Measurements from ENCODE around the gene ADGRG1. TPM values are rescaled to one million over a fixed set of nuclear protein-coding genes. Genes with fewer than 3 reads are reported as not detected.

The ADGRG1 gene
- total and polyA plus RNA-seq, 12 donors, result 11.1 to 46.3 (median 19.0) TPM

GRCh38 chr16:57624806-57625500 is 3.5 kb upstream of the ADGRG1 start:
- WGBS, 2 donors, result 61 to 65% methylated on average over 17 of the region's 17 CpGs
- no peak overlapping the region for H3K27ac ChIP-seq
- no peaks in the 10 kb centered on the region for H3K36me3 ChIP-seq
- no peak overlapping the region for H3K4me3 ChIP-seq
- H3K27me3 ChIP-seq, result peaks cover 0 to 19% (median 0%) of the 10 kb centered on the region in 7 donors
- TF ChIP-seq CTCF (IDR thresholded peaks at IDR 0.05), result no peak
- H3K4me1 ChIP-seq, result peaks cover 8 to 42% (median 23%) of the 10 kb centered on the region in 9 donors
- intact Hi-C loops (cut with DNase I), result no loop called here
- no peak for DNase-seq
- peak in 1 of 8 donors; percentile 20 for ATAC-seq
- no peaks in the 10 kb centered on the region for H3K9me3 ChIP-seq

- no peak overlapping the region for H3K4me3 ChIP-seq
- intact Hi-C loops (cut with DNase I), result no loop called here
- no peak for ATAC-seq
- peaks cover 12 to 50% (median 31%) of the 10 kb centered on the region in 9 donors for H3K4me1 ChIP-seq
- no peak for TF ChIP-seq CTCF (IDR thresholded peaks at IDR 0.05)
- WGBS, 2 donors, result 86 to 89% methylated on average over 10 of the region's 10 CpGs
- no peaks in the 10 kb centered on the region for H3K36me3 ChIP-seq
- DNase-seq, result peak in 1 of 2 donors; percentile 3
- peaks cover 0 to 27% (median 0%) of the 10 kb centered on the region in 7 donors for H3K27me3 ChIP-seq
- peak overlapping the region in 1 of 10 donors; percentile 87 for H3K27ac ChIP-seq
- no peaks in the 10 kb centered on the region for H3K9me3 ChIP-seq
Measured at GRCh38 chr16:57626420-57627170, 1.8 kb upstream of the ADGRG1 start.

- peaks cover 16 to 58% (median 38%) of the 10 kb centered on the region in 9 donors for H3K4me1 ChIP-seq
- 58 to 65% methylated on average over 15 of the region's 15 CpGs for WGBS, 2 donors
- H3K4me3 ChIP-seq, result peak overlapping the region in 1 of 10 donors; percentile 63
- H3K27ac ChIP-seq, result peak overlapping the region; percentile 72 to 92 (median 84)
- TF ChIP-seq CTCF (IDR thresholded peaks at IDR 0.05), result peak in 4 of 9 donors; percentile 9 to 37 (median 22)
- no peaks in the 10 kb centered on the region for H3K9me3 ChIP-seq
- intact Hi-C loops (cut with DNase I), result no loop called here
- peaks cover 0 to 27% (median 0%) of the 10 kb centered on the region in 7 donors for H3K27me3 ChIP-seq
- H3K36me3 ChIP-seq, result no peaks in the 10 kb centered on the region
- DNase-seq (no peak), ATAC-seq (peak in 4 of 8 donors; percentile 8 to 22 (median 12))
Measured at GRCh38 chr16:57627184-57627871, 1.1 kb upstream of the ADGRG1 start.

GRCh38 chr16:57628783-57629293 is 408 bp downstream of the ADGRG1 start:
- Histone ChIP-seq H3K27me3 (peaks cover 0 to 27% (median 0%) of the 10 kb centered on the region in 7 donors), H3K27ac (peak overlapping the region; percentile 72 to 92 (median 84)), H3K36me3 (no peaks in the 10 kb centered on the region), H3K9me3 (no peaks in the 10 kb centered on the region), H3K4me3 (peak overlapping the region; percentile 39 to 63 (median 52)), H3K4me1 (peaks cover 16 to 61% (median 46%) of the 10 kb centered on the region in 9 donors)
- DNase-seq (peak in 1 of 2 donors; percentile 7), ATAC-seq (peak in 2 of 8 donors; percentile 17)
- 63 to 68% methylated on average over 6 to 7 of the region's 7 CpGs for WGBS, 2 donors
- intact Hi-C loops (cut with DNase I), result loop anchor here in 3 of 10 donors (1.0 to 2.0 kb wide), 2 partner anchors 17 to 18 kb away; no protein-coding TSS in a partner anchor
- no peak for TF ChIP-seq CTCF (IDR thresholded peaks at IDR 0.05)
